HG02884 (cell line): Measurements from ENCODE around the gene CD86.
"Not testable (repeated sequence)": the region's sequence is repeated elsewhere in the genome, so short reads cannot be mapped to it uniquely, and the experiment has no call there.

Experiments used
- ATAC-seq: cut with Tn5 transposase; IDR thresholded peaks from one replicate; pipeline ENCODE4 v1.9.1; 2021; ENCODE audit warnings: mild to moderate bottlenecking, moderate library complexity; ENCODE audit not compliant: unreplicated experiment

The CD86 gene, protein sequence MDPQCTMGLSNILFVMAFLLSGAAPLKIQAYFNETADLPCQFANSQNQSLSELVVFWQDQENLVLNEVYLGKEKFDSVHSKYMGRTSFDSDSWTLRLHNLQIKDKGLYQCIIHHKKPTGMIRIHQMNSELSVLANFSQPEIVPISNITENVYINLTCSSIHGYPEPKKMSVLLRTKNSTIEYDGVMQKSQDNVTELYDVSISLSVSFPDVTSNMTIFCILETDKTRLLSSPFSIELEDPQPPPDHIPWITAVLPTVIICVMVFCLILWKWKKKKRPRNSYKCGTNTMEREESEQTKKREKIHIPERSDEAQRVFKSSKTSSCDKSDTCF

GRCh38 chr3:122055215-122055614, at the start of gene CD86:
CD86 (plus strand) TSS chr3:122055362; CDS start chr3:122055490, 128 bp downstream.
- peak; percentile 91 for ATAC-seq

- no peak for ATAC-seq
Measured at GRCh38 chr3:122006267-122006666, 48.9 kb upstream of the CD86 start.

- ATAC-seq, result no peak
Measured at GRCh38 chr3:122008166-122008565, 47.0 kb upstream of the CD86 start.

DNA sequence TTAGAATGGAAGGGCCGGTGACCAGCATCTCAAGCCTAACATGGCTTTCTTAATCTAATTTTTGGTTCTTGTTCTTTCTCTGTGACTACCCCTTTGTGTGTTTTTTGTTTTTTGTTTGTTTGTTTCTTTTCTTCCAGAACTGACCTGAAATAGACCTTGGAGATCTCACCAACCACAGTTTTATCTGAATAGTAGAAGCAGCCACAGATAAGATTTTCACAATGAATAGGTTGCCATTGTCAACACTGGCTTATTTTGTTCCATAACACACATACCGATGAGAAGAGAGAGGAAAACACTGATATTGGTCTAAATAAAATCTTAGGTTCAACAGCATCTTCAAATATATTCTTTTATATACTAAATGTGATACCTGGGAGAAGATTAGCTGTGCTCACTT, 44.7 kb upstream of the CD86 start:
- ATAC-seq, result no peak

DNA sequence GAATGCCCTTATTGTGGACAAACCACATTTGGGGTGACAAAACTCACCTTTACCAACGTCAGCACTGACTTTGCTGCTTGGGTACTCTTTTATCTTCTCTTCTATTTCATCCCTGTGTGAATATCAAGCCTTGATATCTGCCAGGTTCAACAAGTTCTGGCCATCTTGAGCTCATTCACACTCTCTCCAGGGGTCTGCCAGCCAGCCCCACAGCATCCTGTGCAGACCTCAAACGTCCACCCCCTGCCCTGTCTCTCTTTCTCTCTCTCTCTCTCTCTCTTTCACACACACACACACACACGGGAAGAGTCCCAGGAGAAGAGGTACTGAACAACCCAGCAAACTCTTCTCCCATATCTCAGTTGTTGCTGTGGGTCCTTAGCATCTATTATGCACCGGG, 43.8 kb upstream of the CD86 start:
- ATAC-seq, result no peak

- ATAC-seq, result no peak
Measured at GRCh38 chr3:122012821-122013220, 42.3 kb upstream of the CD86 start.

GRCh38 chr3:122013448-122013925, 41.7 kb upstream of the CD86 start:
- ATAC-seq, result no peak

DNA sequence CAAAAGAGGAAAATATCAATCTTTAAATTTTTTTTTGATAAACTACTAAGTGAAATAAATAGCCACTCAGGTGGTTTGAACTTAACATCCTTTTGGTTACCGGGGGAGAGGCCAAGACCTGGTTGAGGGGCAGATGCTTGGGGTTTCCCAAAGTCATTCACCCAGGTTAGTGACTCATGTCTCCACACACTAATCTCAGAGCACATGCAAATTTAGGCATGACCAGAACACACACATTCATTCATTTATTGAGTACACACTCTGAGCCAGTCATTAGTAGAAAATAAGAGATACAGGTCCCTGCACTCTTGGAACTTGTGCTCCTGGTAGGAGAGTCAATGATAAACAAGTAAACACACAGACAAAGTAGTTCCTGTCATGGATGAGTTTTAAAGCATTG, 40.4 kb upstream of the CD86 start:
- ATAC-seq, result peak; percentile 85

- ATAC-seq, result peak; percentile 35
Measured at GRCh38 chr3:122019493-122019892, 35.7 kb upstream of the CD86 start.

DNA sequence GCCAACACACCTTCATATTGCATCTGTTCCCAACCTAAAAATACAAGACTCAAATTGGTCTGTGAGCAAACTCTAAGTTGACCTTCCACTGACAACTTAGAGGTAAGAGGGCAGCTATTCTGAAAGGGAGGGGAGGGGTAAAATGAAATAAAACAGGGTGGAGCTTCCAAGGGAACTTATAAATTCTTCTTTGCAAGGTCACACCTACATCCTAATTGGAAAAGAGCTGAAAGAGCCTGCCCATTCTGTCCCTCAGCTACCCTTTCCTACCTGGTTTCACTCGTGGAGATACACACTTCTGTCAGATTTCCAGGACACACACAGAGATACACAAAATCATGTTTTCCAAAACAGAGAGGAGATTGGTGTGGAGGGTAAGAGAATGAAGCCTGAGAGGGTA, 34.1 kb upstream of the CD86 start:
- ATAC-seq, result no peak

DNA sequence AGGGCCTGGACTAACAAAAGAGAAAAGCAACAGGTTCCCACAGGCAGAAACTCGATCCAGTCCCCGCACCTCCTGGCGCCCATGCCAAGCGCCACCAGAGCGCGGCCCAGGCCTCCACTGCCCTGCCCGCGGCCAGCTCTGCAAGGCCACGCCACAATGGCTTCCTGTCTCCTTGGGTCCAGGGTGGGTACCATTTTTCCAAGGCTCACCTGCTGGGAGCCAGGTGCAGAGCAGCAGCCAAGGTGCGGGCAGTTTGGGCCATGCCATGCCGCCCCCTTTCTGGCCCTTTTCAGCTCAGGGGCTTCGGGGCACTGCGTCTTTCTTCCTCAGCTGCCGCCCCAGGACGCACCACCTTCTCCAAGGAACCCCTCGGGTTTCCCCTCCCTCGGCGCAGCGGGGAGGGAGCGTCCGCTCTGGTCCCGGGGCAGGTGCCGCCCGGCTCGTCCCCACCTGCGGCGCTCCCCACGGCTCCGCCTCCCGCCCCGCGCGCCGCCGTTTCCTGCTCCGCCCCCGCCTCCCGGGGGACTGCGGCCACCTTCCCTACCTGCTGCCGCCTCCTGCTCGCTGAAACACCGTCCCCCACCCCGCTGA, 33.3 kb upstream of the CD86 start, which contains the start of gene ILDR1:
Gene ILDR1 (minus strand): TSS at position 437 of the 591 bp plus-strand sequence. CDS start 170 bp downstream, at position 267.
- no peak for ATAC-seq

GRCh38 chr3:122023335-122023910, 31.7 kb upstream of the CD86 start:
- ATAC-seq, result no peak

DNA sequence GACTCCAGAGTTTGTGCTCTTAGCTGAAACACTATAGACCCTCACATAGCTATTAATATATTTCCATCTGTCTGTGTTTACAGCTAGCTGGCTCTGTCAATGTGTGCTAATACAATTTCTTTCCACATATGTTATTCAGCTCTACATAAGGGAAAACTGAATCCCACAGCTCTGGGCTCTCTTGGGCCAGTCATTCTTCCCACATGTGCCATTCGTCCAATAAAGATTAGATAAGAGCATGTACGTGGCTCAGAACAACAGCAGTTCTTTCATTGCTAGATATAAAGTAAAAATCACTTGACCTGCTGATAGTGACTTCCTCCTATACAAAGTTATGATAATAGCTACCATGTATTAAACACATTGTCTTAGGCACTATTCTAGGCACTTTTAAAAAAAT, 30.4 kb upstream of the CD86 start:
- no peak for ATAC-seq

GRCh38 chr3:122025296-122025695, 29.9 kb upstream of the CD86 start:
- ATAC-seq, result peak; percentile 83

- ATAC-seq, result peak; percentile 60
Measured at GRCh38 chr3:122030381-122031122, 24.6 kb upstream of the CD86 start.

- peak; percentile 39 for ATAC-seq
Measured at GRCh38 chr3:122031123-122031468, 24.1 kb upstream of the CD86 start.

DNA sequence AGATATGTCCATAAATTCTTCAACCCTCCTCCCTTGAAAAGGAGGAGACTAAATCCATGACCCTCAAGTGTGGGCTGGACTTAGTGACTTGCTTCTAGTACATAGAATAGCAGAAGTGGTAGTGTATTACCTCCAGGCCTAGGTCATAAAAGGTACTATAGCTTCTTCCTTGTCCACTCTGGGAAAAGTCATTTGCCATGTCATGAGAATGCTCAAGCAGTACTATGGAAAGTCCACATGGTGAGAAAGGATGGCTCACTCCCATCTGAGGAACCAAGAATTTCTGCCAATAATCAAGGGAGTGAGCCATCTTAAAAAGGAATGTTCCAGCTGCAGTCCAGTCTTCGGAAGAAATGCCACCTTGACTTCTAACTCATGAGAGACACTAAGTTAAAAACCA, 22.6 kb upstream of the CD86 start:
- no peak for ATAC-seq

GRCh38 chr3:122033023-122033422, 22.1 kb upstream of the CD86 start:
- ATAC-seq, result no peak

GRCh38 chr3:122047296-122047695, 7.9 kb upstream of the CD86 start:
- ATAC-seq, result not testable (repeated sequence)

GRCh38 chr3:122047773-122048172, 7.4 kb upstream of the CD86 start:
- not testable (repeated sequence) for ATAC-seq

GRCh38 chr3:122052968-122053367, 2.2 kb upstream of the CD86 start:
- no peak for ATAC-seq
